Measurements from ENCODE around the gene LDHAL6B. TPM values are rescaled to one million over a fixed set of nuclear protein-coding genes. Genes with fewer than 3 reads are reported as not detected.
A peak's percentile ranks its signal among the peaks of the same experiment; 100 is the strongest.

Gene LDHAL6B
- total and polyA plus RNA-seq, 2 experiments from 2014 or later = not detected

GRCh38 chr15:59165726-59166125 lies 40.9 kb upstream of the LDHAL6B start:
- Mint-ChIP-seq H3K27ac (peak overlapping the region; percentile 23), H3K27me3 (ENCODE audit: insufficient read depth, low read depth, poor library complexity) (peaks cover 7% of the 10 kb centered on the region), H3K4me1 (peaks cover 24% of the 10 kb centered on the region), H3K4me3 (no peak overlapping the region), H3K9me3 (no peaks in the 10 kb centered on the region), H3K36me3 (ENCODE audit: low read depth) (peaks cover 26% of the 10 kb centered on the region; the same call in 2 of the 3 replicates)
- Histone ChIP-seq H3K27me3 (ENCODE audit: insufficient read depth) (no peaks in the 10 kb centered on the region), H2AFZ (no peak overlapping the region), H3K4me1 (ENCODE audit: insufficient read depth) (no peaks in the 10 kb centered on the region), H3K4me2 (no peak overlapping the region), H3K79me2 (replicated peaks; ENCODE audit: insufficient read depth) (no peaks in the 10 kb centered on the region), H3F3A (replicated peaks; ENCODE audit: low read depth) (no peaks in the 10 kb centered on the region), H3K9me2 (ENCODE audit: insufficient read depth) (0 out of 2 replicates have a peak, but pooled peaks cover 5% of the 10 kb centered on the region), H3K27ac (ENCODE audit: low read depth) (no peak overlapping the region), H3K4me3 (no peak overlapping the region), H4K20me1 (replicated peaks; ENCODE audit: insufficient read depth) (no peaks in the 10 kb centered on the region), H3K36me3 (ENCODE audit: insufficient read depth) (0 out of 2 replicates have a peak, but pooled peaks cover 13% of the 10 kb centered on the region)
- no peak for ATAC-seq
- TF ChIP-seq REST (IDR thresholded peaks at IDR 0.05; ENCODE audit: unreplicated experiment) (no peak), CREB1 (CRISPR knock-in tag; IDR thresholded peaks at IDR 0.05; ENCODE audit: low read depth) (no peak), ZNF462 (CRISPR knock-in tag; IDR thresholded peaks at IDR 0.05) (no peak), EZH2 (IDR thresholded peaks at IDR 0.05; ENCODE audit: low read depth, unreplicated experiment) (no peak), STAT1 (IDR thresholded peaks at IDR 0.05; ENCODE audit: unreplicated experiment) (no peak), EZH2phosphoT487 (IDR thresholded peaks at IDR 0.05; ENCODE audit: unreplicated experiment) (no peak), ETS1 (IDR thresholded peaks at IDR 0.05) (no peak)
- DNase-seq (ENCODE audit: low spot score) = no peak
